Erythroblast (primary cell): ENCODE data around the gene PNPLA5.

Source experiments
- GATA1 ChIP-seq: IDR thresholded peaks from 2 replicates; pipeline ENCODE4 v1.6.1; 2011; ENCODE audit warnings: low read depth, mild to moderate bottlenecking, control low read depth, low read length, moderate library complexity
- POLR2A ChIP-seq: IDR thresholded peaks from 2 replicates; pipeline ENCODE4 v1.6.1; 2011; ENCODE audit warnings: mild to moderate bottlenecking, low read length

DNA sequence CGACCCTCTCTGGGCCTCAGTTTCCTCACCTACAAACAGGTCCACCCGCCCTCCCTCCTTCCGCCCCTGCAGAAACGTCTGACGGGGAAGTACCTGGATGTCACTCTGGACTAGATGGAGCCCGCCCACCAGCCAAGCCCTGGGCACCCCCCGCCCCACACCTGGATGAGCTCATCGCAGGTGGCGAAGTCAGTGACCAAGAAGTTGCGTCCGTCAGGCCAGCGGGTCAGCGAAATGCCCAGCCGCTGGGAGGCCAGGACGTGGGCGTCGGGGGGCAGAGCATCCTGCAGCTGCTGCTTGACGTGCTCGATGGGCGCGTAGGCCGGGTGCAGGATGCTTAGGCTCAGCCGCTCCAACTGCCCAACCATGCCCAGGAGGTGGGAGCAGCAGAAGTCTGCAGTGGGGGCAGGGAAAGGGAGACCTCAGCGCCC, 897 bp downstream of the PNPLA5 start:
- TF ChIP-seq POLR2A: no peak
- TF ChIP-seq GATA1: no peak
